Upper lobe of left lung (tissue), 6 donors: ENCODE results near the gene KATNAL2. TPM values are rescaled to one million over a fixed set of nuclear protein-coding genes. Genes with fewer than 3 reads are reported as not detected.

Experiments
- ATAC-seq, 2 donors: fragments of 200-7000 bp; cut with Tn5 transposase; one replicate each; pipeline ENCODE4 v1.9.1; 2022; ENCODE audit warnings: mild to moderate bottlenecking in 2 of 2, moderate library complexity in 2 of 2; ENCODE audit not compliant: low FRiP score in 2 of 2
- DNase-seq, 2 donors: peaks; one replicate each; pipeline ENCODE4 v3.0.0-alpha.2; 2019 to 2020
- H3K27ac ChIP-seq, 4 donors: fragments of 200-600 bp; sonication (generic); one replicate each; pipeline ENCODE4 v1.5.1; 2016 to 2019
- H3K27me3 ChIP-seq, 4 donors: fragments of 200-600 bp; sonication (generic); one replicate each; pipeline ENCODE4 v1.5.1; 2017 to 2019
- H3K36me3 ChIP-seq, 4 donors: fragments of 200-600 bp; sonication (generic); one replicate each; pipeline ENCODE4 v1.5.1; 2016 to 2019
- H3K4me1 ChIP-seq, 4 donors: fragments of 200-600 bp; sonication (generic); one replicate each; pipeline ENCODE4 v1.5.1; 2018 to 2019
- H3K4me3 ChIP-seq, 4 donors: fragments of 200-600 bp; sonication (generic); one replicate each; pipeline ENCODE4 v1.5.1; 2017 to 2019; ENCODE audit warnings: mild to moderate bottlenecking in 2 of 4, moderate library complexity in 1 of 4
- H3K9me3 ChIP-seq, 4 donors: fragments of 200-600 bp; sonication (generic); one replicate each; pipeline ENCODE4 v1.5.1; 2018 to 2019
- CTCF ChIP-seq, 6 experiments: fragments of 450-650 bp in 4 of 6; fragments of 200-600 bp in 2 of 6; sonication (generic) in 2 of 6; IDR thresholded peaks; one replicate each; pipeline ENCODE4 v1.5.1; 2016 to 2019; ENCODE audit warnings: antibody characterized with exemption in 6 of 6
- EP300 ChIP-seq, 4 donors: sonication (generic); formaldehyde crosslinking; IDR thresholded peaks; one replicate each; pipeline ENCODE4 v1.5.1; 2017; ENCODE audit warnings: antibody characterized with exemption in 4 of 4, control low read depth in 2 of 4
- POLR2A ChIP-seq, 4 donors: fragments of 450-650 bp; IDR thresholded peaks; one replicate each; pipeline ENCODE4 v1.5.1; 2016 to 2017; ENCODE audit warnings: antibody characterized with exemption in 4 of 4, mild to moderate bottlenecking in 2 of 4
- POLR2AphosphoS5 ChIP-seq, 2 donors: sonication (generic); formaldehyde crosslinking; IDR thresholded peaks; one replicate each; pipeline ENCODE4 v1.5.1; 2017; ENCODE audit warnings: antibody characterized with exemption in 2 of 2
- WGBS, 2 donors: methylation state at CpG; one replicate each; pipeline ENCODE4 v1.1.5; 2017 to 2018; 5-methylcytosine and 5-hydroxymethylcytosine counted together
- total RNA-seq, 6 donors: library from RNA; depleted of rRNA in 4 of 6; stranded (reverse); fragments of >200 nt in 4 of 6; gene quantifications; one replicate each; pipeline versions ENCODE4 v1.1.0 to v1.2.1, GENCODE V29; 2016 to 2021
- donor health status: DM: no; HTN: no; CAD: no; lungs with moderate emphysema.
- donor health status: DM: no; HTN: yes; CAD: no; lungs with severe emphysema.

Gene KATNAL2, protein sequence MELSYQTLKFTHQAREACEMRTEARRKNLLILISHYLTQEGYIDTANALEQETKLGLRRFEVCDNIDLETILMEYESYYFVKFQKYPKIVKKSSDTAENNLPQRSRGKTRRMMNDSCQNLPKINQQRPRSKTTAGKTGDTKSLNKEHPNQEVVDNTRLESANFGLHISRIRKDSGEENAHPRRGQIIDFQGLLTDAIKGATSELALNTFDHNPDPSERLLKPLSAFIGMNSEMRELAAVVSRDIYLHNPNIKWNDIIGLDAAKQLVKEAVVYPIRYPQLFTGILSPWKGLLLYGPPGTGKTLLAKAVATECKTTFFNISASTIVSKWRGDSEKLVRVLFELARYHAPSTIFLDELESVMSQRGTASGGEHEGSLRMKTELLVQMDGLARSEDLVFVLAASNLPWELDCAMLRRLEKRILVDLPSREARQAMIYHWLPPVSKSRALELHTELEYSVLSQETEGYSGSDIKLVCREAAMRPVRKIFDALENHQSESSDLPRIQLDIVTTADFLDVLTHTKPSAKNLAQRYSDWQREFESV
- 10 to 100 TPM in 1 of 6 donors, 1 to 10 TPM in 5; 1.6 to 12.6 (median 5.5) TPM for total RNA-seq

DNA sequence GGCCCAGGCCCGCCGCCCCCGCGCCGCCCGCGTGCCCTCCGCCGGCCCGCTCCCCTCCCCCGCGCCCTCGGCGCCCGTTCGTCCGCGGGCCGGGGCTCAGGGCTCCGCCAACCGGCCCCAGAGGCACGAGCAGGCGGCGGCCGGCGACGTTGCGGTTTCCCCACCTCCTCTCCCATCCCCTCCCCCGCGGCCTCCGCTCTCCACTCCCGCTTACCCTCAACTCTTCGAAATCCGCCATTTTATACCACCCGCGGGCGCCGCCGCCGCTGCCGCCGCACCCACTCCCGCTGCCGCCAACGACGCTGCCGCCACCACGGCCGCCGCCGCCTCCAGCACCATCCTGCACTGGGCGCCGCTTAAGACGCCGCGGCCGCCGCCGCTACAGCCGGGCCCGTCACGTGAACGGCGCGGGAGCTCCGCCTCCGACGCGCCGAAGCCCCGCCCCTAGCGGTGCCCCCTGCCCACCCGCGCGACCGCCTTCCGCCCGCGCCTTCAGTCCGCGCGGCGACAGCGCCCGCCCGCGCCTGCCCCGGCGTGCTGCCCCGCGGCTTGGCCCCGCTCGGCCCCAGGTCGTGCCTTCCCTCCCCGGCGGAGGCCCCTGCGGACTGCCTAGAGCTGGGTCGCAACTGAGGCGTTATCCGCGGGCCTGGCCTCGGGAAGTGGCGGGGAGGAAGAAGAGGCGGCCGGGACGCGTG, at the start of gene KATNAL2, which contains the start of gene PIAS2:
TSS of gene KATNAL2 (plus strand) at position 495 of the 695 bp plus-strand sequence. CDS start 29,271 bp downstream, outside the sequence.
TSS of gene PIAS2 (minus strand) at position 400 of the 695 bp plus-strand sequence. CDS start at position 238, 162 bp downstream.
- peak; percentile 83 to 97 for DNase-seq
- Histone ChIP-seq H3K4me3 (peak within 1 kb of the TSS; percentile 46 to 90 (median 82)), H3K27ac (peak within 1 kb of the TSS; percentile 88 to 90 (median 90)), H3K36me3 (no peaks in the 10 kb centered on the region), H3K4me1 (peaks cover 9 to 24% (median 18%) of the 10 kb centered on the region in 4 donors), H3K27me3 (no peaks in the 10 kb centered on the region), H3K9me3 (no peaks in the 10 kb centered on the region)
- peak; percentile 90 to 97 for ATAC-seq
- TF ChIP-seq CTCF (IDR thresholded peaks at IDR 0.05), result peak in 3 of 6 experiments; percentile 33 to 53 (median 35)
- peak in 3 of 4 donors; percentile 78 to 92 (median 85) for TF ChIP-seq POLR2A (IDR thresholded peaks at IDR 0.05)
- TF ChIP-seq POLR2AphosphoS5 (IDR thresholded peaks at IDR 0.05), result peak; percentile 50 to 86
- TF ChIP-seq EP300 (IDR thresholded peaks at IDR 0.05), result no peak
- WGBS, 2 donors, result 0% methylated on average over 32 to 41 of the region's 107 CpGs

GRCh38 chr18:46868169-46868921, 49.1 kb upstream of the KATNAL2 start:
- ATAC-seq (peak in 1 of 2 donors; percentile 12), DNase-seq (no peak)
- Histone ChIP-seq H3K36me3 (no peaks in the 10 kb centered on the region), H3K27ac (peak overlapping the region in 2 of 4 donors; percentile 51 to 55), H3K4me1 (no peaks in the 10 kb centered on the region), H3K4me3 (no peak overlapping the region), H3K27me3 (no peaks in the 10 kb centered on the region), H3K9me3 (peaks cover 10 to 25% (median 14%) of the 10 kb centered on the region in 4 donors)
- WGBS, 2 donors, result 94 to 96% methylated on average over 11 of the region's 11 CpGs
- no peak for TF ChIP-seq POLR2A (IDR thresholded peaks at IDR 0.05)
- no peak for TF ChIP-seq EP300 (IDR thresholded peaks at IDR 0.05)
- TF ChIP-seq POLR2AphosphoS5 (IDR thresholded peaks at IDR 0.05), result no peak
- no peak for TF ChIP-seq CTCF (IDR thresholded peaks at IDR 0.05)

DNA sequence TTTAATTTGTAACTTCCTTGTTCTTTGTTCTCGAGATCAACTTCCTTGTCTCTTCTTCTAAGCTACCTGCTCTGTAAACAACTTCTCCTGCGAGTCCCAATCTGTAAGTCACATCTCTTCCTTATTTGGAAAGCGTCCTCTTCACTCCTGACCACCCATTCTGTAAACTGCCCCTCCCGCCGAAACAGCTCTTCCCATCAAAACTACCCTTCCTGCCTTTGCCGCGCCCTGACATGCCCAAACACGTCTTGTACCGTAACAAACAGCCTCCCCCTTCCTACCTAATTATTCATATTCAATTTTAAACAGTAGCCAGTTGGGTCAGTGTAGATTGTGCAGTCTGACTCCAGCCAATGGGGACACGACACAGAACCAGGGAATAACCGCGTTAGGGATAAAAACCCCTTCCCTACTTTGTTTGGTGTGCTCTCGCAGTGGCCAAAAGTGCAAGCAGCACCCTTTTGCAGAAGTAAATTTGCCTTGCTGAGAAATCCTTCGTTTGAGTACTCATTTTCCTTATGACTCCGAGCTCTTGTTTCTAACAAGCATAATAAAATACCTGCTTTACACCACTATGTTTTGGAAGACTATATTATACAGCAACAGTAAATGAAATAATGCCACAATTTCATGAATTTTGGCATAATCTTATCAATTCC, 39.9 kb upstream of the KATNAL2 start:
- H3K36me3 ChIP-seq, result peaks cover 0 to 11% (median 0%) of the 10 kb centered on the region in 4 donors
- H3K4me1 ChIP-seq, result no peaks in the 10 kb centered on the region
- H3K27ac ChIP-seq, result peak overlapping the region in 2 of 4 donors; percentile 7 to 35
- H3K4me3 ChIP-seq, result no peak overlapping the region
- WGBS, 2 donors, result 88 to 90% methylated on average over 15 of the region's 15 CpGs
- TF ChIP-seq POLR2AphosphoS5 (IDR thresholded peaks at IDR 0.05) (no peak), EP300 (IDR thresholded peaks at IDR 0.05) (no peak), POLR2A (IDR thresholded peaks at IDR 0.05) (no peak), CTCF (IDR thresholded peaks at IDR 0.05) (no peak)
- H3K9me3 ChIP-seq, result peaks cover 0 to 14% (median 11%) of the 10 kb centered on the region in 4 donors
- ATAC-seq (no peak), DNase-seq (no peak)
- H3K27me3 ChIP-seq, result no peaks in the 10 kb centered on the region

- ATAC-seq, result no peak
- WGBS, 2 donors, result 98% methylated on average over 4 of the region's 4 CpGs
- no peak overlapping the region for H3K4me3 ChIP-seq
- H3K27ac ChIP-seq, result no peak overlapping the region
- H3K27me3 ChIP-seq, result no peaks in the 10 kb centered on the region
- DNase-seq, result no peak
- peaks cover 0 to 5% (median 2%) of the 10 kb centered on the region in 4 donors for H3K9me3 ChIP-seq
- H3K36me3 ChIP-seq, result peaks cover 0 to 8% (median 0%) of the 10 kb centered on the region in 4 donors
- peaks cover 0 to 3% (median 0%) of the 10 kb centered on the region in 4 donors for H3K4me1 ChIP-seq
- no peak for TF ChIP-seq EP300 (IDR thresholded peaks at IDR 0.05)
- TF ChIP-seq POLR2A (IDR thresholded peaks at IDR 0.05), result no peak
- no peak for TF ChIP-seq CTCF (IDR thresholded peaks at IDR 0.05)
- no peak for TF ChIP-seq POLR2AphosphoS5 (IDR thresholded peaks at IDR 0.05)
Measured at GRCh38 chr18:46883180-46883579, 34.2 kb upstream of the KATNAL2 start.
